Stomach (tissue), 9 donors: ENCODE measurements around the gene OTUD5. TPM values are rescaled to one million over a fixed set of nuclear protein-coding genes. Genes with fewer than 3 reads are reported as not detected.

ENCODE experiments used
- DNase-seq, 2 donors: peaks; one replicate each; pipeline versions ENCODE4 v3.0.0 to v3.0.0-alpha.2; 2013 to 2019
- H3K27ac ChIP-seq, 5 donors: fragments of 200-600 bp in 4 of 5; sonication (generic) in 4 of 5; one replicate each; pipeline ENCODE4 v1.5.1; 2013 to 2019; ENCODE audit warnings: mild to moderate bottlenecking in 1 of 5, moderate library complexity in 1 of 5
- H3K27me3 ChIP-seq, 3 donors: fragments of 200-600 bp; sonication (generic); one replicate each; pipeline ENCODE4 v1.5.1; 2017 to 2019; ENCODE audit warnings: mixed run types in 1 of 3
- H3K36me3 ChIP-seq, 4 donors: fragments of 200-600 bp; sonication (generic); 1 replicate in 3 of 4; 2 replicates in 1 of 4; pipeline ENCODE4 v1.5.1; 2016 to 2019
- H3K4me1 ChIP-seq, 4 donors: fragments of 200-600 bp; sonication (generic); one replicate each; pipeline ENCODE4 v1.5.1; 2016 to 2019
- H3K4me3 ChIP-seq, 4 donors: fragments of 200-600 bp; sonication (generic) in 3 of 4; one replicate each; pipeline ENCODE4 v1.5.1; 2016 to 2019; ENCODE audit warnings: mild to moderate bottlenecking in 1 of 4
- H3K9me3 ChIP-seq, 4 donors: fragments of 200-600 bp; sonication (generic); one replicate each; pipeline ENCODE4 v1.5.1; 2016 to 2019
- EP300 ChIP-seq: sonication (generic); formaldehyde crosslinking; IDR thresholded peaks from one replicate; pipeline ENCODE4 v1.6.1; 2017; ENCODE audit warnings: antibody characterized with exemption
- POLR2A ChIP-seq, 4 donors: fragments of 450-650 bp; IDR thresholded peaks; one replicate each; pipeline ENCODE4 v1.6.1; 2016; ENCODE audit warnings: antibody characterized with exemption in 4 of 4, control low read depth in 2 of 4, mild to moderate bottlenecking in 1 of 4, moderate library complexity in 1 of 4
- POLR2AphosphoS5 ChIP-seq, 3 donors: sonication (generic); formaldehyde crosslinking; IDR thresholded peaks; one replicate each; pipeline ENCODE4 v1.6.1; 2016; ENCODE audit warnings: antibody characterized with exemption in 3 of 3
- WGBS, 5 donors: extraction: QIAGEN DNeasy Blood & Tissue Kit in 3 of 5; methylation state at CpG; one replicate each; pipeline versions ENCODE4 v1.1.5 to v1.1.7; 2013 to 2018; 5-methylcytosine and 5-hydroxymethylcytosine counted together
- intact Hi-C: fragments of 100-400 bp; cut with DNase I; formaldehyde crosslinking; loops from one replicate; pipeline ENCODE4 v1.15.1; 2023; ENCODE audit warnings: low total_unique reads
- polyA plus RNA-seq, 3 donors: library from polyadenylated mRNA; stranded (reverse); fragments of 200-250 nt; gene quantifications; one replicate each; pipeline ENCODE4 v1.2.3, GENCODE V29; 2013
- total RNA-seq, 5 donors: library from RNA; depleted of rRNA; stranded (reverse); fragments of >200 nt; gene quantifications; one replicate each; pipeline versions ENCODE4 v1.1.0 to v1.2.3, GENCODE V29; 2014 to 2016
- TF ChIP-seq, protein P1 (sequence below), 7 experiments: fragments of 450-650 bp in 4 of 7; fragments of 200-600 bp in 3 of 7; sonication (generic) in 3 of 7; IDR thresholded peaks; one replicate each; pipeline ENCODE4 v1.5.1; 2016 to 2019; ENCODE audit warnings: antibody characterized with exemption in 7 of 7, control low read depth in 2 of 7, mild to moderate bottlenecking in 1 of 7
- donor health status: healthy with polysubstance abuse.
- donor health status: Bipolar disorder and iron deficiency.
- donor health status: healthy.

OTUD5 gene
- total and polyA plus RNA-seq, 8 donors = 16.1 to 163 (median 22.8) TPM

DNA sequence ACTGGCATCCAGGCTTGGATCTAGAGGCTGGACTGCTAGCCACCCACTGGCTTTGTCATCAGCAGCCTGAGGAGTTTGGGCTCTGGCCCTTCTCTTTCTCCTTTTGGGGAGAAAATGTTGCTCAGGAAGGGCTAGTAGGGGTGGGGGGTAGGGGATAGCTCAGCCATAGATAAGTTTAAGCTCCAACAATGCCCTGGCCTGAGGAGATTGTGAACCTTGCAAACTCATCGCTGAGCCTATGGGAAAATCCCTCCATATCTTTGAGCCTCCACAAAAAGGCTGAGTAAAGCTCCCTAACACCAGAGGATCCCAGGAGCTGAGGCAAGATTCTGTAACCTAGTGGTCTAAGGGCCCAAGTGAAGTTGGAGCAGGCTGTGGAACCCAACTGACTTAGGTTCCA, 8.8 kb downstream of the OTUD5 start:
- WGBS, 5 donors = 73 to 100% (median 98%) methylated on average over 1 of the region's 1 CpG; no CpG with 5 or more reads in 1 of the 5 donors
- Histone ChIP-seq H3K27ac (no peak overlapping the region), H3K4me1 (peaks cover 3 to 43% (median 19%) of the 10 kb centered on the region in 4 donors), H3K36me3 (peaks cover 0 to 11% (median 2%) of the 10 kb centered on the region in 4 donors), H3K4me3 (no peak overlapping the region), H3K27me3 (no peaks in the 10 kb centered on the region), H3K9me3 (no peaks in the 10 kb centered on the region)
- intact Hi-C loops = no loop called here
- no peak for DNase-seq
- TF ChIP-seq, protein P1, sequence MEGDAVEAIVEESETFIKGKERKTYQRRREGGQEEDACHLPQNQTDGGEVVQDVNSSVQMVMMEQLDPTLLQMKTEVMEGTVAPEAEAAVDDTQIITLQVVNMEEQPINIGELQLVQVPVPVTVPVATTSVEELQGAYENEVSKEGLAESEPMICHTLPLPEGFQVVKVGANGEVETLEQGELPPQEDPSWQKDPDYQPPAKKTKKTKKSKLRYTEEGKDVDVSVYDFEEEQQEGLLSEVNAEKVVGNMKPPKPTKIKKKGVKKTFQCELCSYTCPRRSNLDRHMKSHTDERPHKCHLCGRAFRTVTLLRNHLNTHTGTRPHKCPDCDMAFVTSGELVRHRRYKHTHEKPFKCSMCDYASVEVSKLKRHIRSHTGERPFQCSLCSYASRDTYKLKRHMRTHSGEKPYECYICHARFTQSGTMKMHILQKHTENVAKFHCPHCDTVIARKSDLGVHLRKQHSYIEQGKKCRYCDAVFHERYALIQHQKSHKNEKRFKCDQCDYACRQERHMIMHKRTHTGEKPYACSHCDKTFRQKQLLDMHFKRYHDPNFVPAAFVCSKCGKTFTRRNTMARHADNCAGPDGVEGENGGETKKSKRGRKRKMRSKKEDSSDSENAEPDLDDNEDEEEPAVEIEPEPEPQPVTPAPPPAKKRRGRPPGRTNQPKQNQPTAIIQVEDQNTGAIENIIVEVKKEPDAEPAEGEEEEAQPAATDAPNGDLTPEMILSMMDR (IDR thresholded peaks at IDR 0.05) = no peak
- TF ChIP-seq POLR2AphosphoS5 (IDR thresholded peaks at IDR 0.05) (no peak), POLR2A (IDR thresholded peaks at IDR 0.05) (no peak), EP300 (no peak)

DNA sequence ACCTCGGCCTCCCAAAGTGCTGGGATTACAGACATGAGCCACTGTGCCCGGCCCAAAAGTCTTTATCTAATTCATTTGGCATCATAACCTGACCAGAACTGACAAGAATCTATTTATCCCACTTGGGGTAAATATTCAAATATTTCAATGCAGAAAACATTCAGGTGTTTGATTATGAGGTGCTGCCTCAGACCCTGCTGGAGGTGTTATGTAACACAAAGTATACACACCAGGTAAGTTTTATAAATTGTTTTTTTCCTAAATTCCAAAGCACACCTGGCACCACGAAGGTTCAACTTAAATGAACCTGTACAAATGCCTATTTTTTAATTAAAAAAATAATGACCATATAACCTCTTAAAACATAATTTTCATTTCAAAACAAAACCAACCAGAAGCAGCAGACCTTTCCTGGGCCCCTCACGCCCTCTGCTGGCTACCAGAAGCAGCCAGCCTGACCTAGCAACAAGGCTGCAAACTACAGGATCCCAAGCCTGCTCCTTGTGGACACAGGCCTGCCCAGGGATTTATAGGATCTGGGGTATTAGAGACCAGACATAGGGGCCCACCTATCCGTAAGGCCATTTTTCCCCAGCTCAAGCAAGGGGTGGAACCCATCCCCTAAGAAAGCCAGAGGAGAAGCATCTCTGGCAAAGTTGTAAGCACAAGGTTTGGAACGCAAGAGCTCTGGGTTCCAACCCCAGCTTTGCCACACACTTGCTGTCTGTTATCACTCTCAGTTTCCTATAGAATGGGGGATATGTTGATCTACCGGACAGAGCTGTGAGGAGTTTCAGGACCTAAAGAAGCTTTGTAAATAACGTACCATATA, 11.7 kb downstream of the OTUD5 start:
- Histone ChIP-seq H3K4me1 (peaks cover 3 to 38% (median 23%) of the 10 kb centered on the region in 4 donors), H3K27me3 (no peaks in the 10 kb centered on the region), H3K36me3 (peaks cover 0 to 17% (median 6%) of the 10 kb centered on the region in 4 donors), H3K4me3 (no peak overlapping the region), H3K9me3 (no peaks in the 10 kb centered on the region), H3K27ac (no peak overlapping the region)
- WGBS, 5 donors = 33 to 49% (median 40%) methylated on average over 8 of the region's 8 CpGs
- intact Hi-C loops = no loop called here
- DNase-seq = peak; percentile 58 to 78
- TF ChIP-seq, protein P1 (IDR thresholded peaks at IDR 0.05) = peak in 5 of 7 experiments; percentile 22 to 71 (median 57)
- no peak for TF ChIP-seq POLR2AphosphoS5 (IDR thresholded peaks at IDR 0.05)

DNA sequence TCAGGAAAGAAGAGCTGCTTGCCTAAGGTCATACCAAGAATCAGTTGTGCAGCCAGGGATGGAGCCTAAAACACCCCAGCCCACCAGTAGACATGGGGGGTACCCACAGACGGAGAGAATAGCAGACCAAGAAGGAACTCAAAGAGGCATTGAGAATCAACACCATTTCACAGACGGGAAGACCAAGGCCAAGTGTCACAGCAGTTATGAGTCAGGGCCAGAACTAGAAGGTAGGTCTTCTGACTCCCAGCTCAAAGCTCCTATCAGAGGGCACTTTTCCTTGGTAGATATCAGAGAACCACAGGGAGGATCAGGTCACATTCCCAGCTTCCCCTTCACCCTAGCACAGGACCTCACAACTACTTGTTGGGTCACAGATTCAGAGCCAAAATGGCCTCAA, 14.5 kb downstream of the OTUD5 start:
- no peaks in the 10 kb centered on the region for H3K27me3 ChIP-seq
- WGBS, 5 donors = 49 to 89% (median 77%) methylated on average over 2 of the region's 2 CpGs
- intact Hi-C loops = no loop called here
- no peak overlapping the region for H3K4me3 ChIP-seq
- H3K9me3 ChIP-seq = no peaks in the 10 kb centered on the region
- H3K4me1 ChIP-seq = peaks cover 3 to 57% (median 42%) of the 10 kb centered on the region in 4 donors
- no peak overlapping the region for H3K27ac ChIP-seq
- peaks cover 0 to 17% (median 12%) of the 10 kb centered on the region in 4 donors for H3K36me3 ChIP-seq
- TF ChIP-seq POLR2A (IDR thresholded peaks at IDR 0.05) = no peak
- TF ChIP-seq, protein P1 (IDR thresholded peaks at IDR 0.05) = no peak
- TF ChIP-seq POLR2AphosphoS5 (IDR thresholded peaks at IDR 0.05) = no peak
- no peak for TF ChIP-seq EP300
- DNase-seq = no peak

DNA sequence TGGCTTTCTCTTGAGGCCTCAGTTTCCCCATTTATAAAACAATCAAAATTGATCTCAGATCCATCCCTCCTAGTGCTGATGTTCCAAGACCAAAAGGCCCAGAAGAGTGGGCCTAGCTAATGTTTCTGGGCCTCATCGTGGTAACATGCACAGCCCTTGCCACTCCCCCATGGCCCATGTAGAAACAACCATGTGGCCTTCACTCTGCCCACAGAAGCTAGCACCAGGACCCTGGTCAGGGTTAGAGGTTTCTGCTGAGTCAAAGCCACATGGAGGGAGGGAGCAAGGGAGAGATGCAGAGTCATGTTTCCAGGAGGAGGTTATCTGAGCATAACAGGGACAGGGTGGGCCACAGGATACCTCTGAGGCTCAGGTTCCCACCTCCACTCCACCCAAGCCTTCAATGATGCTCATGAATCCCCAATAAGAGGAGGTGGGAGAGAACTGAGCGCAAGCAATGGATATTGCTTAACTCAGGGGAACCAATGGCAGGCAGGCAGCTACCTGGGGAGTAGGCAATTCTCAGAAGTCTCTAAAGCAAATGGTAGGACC, 16.9 kb downstream of the OTUD5 start:
- no peak overlapping the region for H3K4me3 ChIP-seq
- H3K36me3 ChIP-seq = peaks cover 0 to 24% (median 15%) of the 10 kb centered on the region in 4 donors
- H3K4me1 ChIP-seq = peaks cover 0 to 64% (median 42%) of the 10 kb centered on the region in 4 donors
- DNase-seq = no peak
- no peaks in the 10 kb centered on the region for H3K9me3 ChIP-seq
- intact Hi-C loops = no loop called here
- 69 to 95% (median 88%) methylated on average over 1 to 2 of the region's 2 CpGs for WGBS, 5 donors
- no peaks in the 10 kb centered on the region for H3K27me3 ChIP-seq
- TF ChIP-seq POLR2A (IDR thresholded peaks at IDR 0.05) (no peak), POLR2AphosphoS5 (IDR thresholded peaks at IDR 0.05) (no peak), EP300 (no peak)
- TF ChIP-seq, protein P1 (IDR thresholded peaks at IDR 0.05) = no peak
- peak overlapping the region in 2 of 5 donors; percentile 48 to 65 for H3K27ac ChIP-seq
